ENCODE measurements around the gene DRC7. TPM values are rescaled to one million over a fixed set of nuclear protein-coding genes. Genes with fewer than 3 reads are reported as not detected.

The DRC7 gene
- total RNA-seq, 1 experiment from 2014 or later = not detected

DNA sequence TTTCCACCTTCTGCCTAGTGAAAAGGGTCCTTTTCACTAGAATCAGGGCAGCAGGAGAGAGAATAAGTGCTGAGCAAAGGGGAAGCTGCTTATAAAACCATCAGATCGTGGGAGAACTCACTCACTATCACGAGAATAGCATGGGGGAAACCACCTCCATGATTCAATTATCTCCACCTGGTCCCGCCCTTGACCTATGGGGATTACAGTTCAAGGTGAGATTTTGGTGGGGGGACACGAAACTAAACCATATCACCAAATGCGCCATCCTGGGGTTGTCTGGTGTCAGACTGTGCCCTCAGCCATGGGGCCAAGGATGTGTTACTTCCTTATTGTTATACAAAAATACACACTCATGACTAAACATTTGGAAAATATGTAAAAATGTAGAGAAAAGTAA lies 30.5 kb downstream of the DRC7 start:
- H3K36me3 Mint-ChIP-seq = no peaks in the 10 kb centered on the region
- ChIA-PET POLR2A (no interaction called here), CTCF (no interaction called here)
- H3K27me3 Mint-ChIP-seq (ENCODE audit: low read depth) = no peaks in the 10 kb centered on the region
- H3K4me3 Mint-ChIP-seq = no peak overlapping the region
- DNase-seq (ENCODE audit: low spot score) = no peak
- no peak for ATAC-seq
- H3K4me1 Mint-ChIP-seq = no peaks in the 10 kb centered on the region
- no peak overlapping the region for H3K27ac Mint-ChIP-seq
- TF ChIP-seq ZNF138 (CRISPR knock-in tag; conservative IDR thresholded peaks at IDR 0.05) = no peak
- TF ChIP-seq ZSCAN18 (CRISPR knock-in tag; IDR thresholded peaks at IDR 0.05) = no peak
- TF ChIP-seq, protein P1, sequence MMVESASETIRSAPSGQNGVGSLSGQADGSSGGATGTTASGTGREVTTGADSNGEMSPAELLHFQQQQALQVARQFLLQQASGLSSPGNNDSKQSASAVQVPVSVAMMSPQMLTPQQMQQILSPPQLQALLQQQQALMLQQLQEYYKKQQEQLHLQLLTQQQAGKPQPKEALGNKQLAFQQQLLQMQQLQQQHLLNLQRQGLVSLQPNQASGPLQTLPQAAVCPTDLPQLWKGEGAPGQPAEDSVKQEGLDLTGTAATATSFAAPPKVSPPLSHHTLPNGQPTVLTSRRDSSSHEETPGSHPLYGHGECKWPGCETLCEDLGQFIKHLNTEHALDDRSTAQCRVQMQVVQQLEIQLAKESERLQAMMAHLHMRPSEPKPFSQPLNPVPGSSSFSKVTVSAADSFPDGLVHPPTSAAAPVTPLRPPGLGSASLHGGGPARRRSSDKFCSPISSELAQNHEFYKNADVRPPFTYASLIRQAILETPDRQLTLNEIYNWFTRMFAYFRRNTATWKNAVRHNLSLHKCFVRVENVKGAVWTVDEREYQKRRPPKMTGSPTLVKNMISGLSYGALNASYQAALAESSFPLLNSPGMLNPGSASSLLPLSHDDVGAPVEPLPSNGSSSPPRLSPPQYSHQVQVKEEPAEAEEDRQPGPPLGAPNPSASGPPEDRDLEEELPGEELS (CRISPR knock-in tag; IDR thresholded peaks at IDR 0.05) = no peak
- TF ChIP-seq MLX (CRISPR knock-in tag; IDR thresholded peaks at IDR 0.05) = no peak
- no peak for TF ChIP-seq GTF2I (CRISPR knock-in tag; conservative IDR thresholded peaks at IDR 0.05)
- TF ChIP-seq E2F1 (CRISPR knock-in tag; IDR thresholded peaks at IDR 0.05) = no peak
- no peak for TF ChIP-seq ZNF532 (CRISPR knock-in tag; IDR thresholded peaks at IDR 0.05; ENCODE audit: borderline replicate concordance)
- no peak for TF ChIP-seq ERG (CRISPR knock-in tag; IDR thresholded peaks at IDR 0.05)
- TF ChIP-seq ZNF219 (CRISPR knock-in tag; IDR thresholded peaks at IDR 0.05; ENCODE audit: borderline replicate concordance) = no peak
- no peak for TF ChIP-seq GRHL2 (CRISPR knock-in tag; IDR thresholded peaks at IDR 0.05; ENCODE audit: insufficient replicate concordance, severe bottlenecking)
- TF ChIP-seq, protein P2, sequence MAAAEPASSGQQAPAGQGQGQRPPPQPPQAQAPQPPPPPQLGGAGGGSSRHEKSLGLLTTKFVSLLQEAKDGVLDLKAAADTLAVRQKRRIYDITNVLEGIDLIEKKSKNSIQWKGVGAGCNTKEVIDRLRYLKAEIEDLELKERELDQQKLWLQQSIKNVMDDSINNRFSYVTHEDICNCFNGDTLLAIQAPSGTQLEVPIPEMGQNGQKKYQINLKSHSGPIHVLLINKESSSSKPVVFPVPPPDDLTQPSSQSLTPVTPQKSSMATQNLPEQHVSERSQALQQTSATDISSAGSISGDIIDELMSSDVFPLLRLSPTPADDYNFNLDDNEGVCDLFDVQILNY (CRISPR knock-in tag; IDR thresholded peaks at IDR 0.05) = no peak
- TF ChIP-seq, protein P3, sequence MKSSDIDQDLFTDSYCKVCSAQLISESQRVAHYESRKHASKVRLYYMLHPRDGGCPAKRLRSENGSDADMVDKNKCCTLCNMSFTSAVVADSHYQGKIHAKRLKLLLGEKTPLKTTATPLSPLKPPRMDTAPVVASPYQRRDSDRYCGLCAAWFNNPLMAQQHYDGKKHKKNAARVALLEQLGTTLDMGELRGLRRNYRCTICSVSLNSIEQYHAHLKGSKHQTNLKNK (CRISPR knock-in tag; IDR thresholded peaks at IDR 0.05) = no peak
- TF ChIP-seq ZNF232 (CRISPR knock-in tag; IDR thresholded peaks at IDR 0.05) = no peak
- no peak for TF ChIP-seq HMGXB4 (CRISPR knock-in tag; IDR thresholded peaks at IDR 0.05)
- TF ChIP-seq ZNF423 (CRISPR knock-in tag; IDR thresholded peaks at IDR 0.05) = no peak
- no peaks in the 10 kb centered on the region for H3K9me3 Mint-ChIP-seq

All from WTC11 (cell line).